ENCODE measurements around the gene AP5Z1. TPM values are rescaled to one million over a fixed set of nuclear protein-coding genes. Genes with fewer than 3 reads are reported as not detected.

The AP5Z1 gene
- total RNA-seq, 1 experiment from 2014 or later: 70.7 TPM

- no TSS peak for BruUV-seq (replicated peaks)
- no peaks in the 10 kb centered on the region for H3K36me3 Mint-ChIP-seq (ENCODE audit: insufficient read depth, unreplicated experiment)
- H3K4me3 Mint-ChIP-seq (ENCODE audit: low read depth, unreplicated experiment): no peak overlapping the region
- H3K27me3 Mint-ChIP-seq (ENCODE audit: unreplicated experiment): peaks cover 68% of the 10 kb centered on the region
- no peak overlapping the region for H3K27ac Mint-ChIP-seq (ENCODE audit: unreplicated experiment)
- TF ChIP-seq, protein P1, sequence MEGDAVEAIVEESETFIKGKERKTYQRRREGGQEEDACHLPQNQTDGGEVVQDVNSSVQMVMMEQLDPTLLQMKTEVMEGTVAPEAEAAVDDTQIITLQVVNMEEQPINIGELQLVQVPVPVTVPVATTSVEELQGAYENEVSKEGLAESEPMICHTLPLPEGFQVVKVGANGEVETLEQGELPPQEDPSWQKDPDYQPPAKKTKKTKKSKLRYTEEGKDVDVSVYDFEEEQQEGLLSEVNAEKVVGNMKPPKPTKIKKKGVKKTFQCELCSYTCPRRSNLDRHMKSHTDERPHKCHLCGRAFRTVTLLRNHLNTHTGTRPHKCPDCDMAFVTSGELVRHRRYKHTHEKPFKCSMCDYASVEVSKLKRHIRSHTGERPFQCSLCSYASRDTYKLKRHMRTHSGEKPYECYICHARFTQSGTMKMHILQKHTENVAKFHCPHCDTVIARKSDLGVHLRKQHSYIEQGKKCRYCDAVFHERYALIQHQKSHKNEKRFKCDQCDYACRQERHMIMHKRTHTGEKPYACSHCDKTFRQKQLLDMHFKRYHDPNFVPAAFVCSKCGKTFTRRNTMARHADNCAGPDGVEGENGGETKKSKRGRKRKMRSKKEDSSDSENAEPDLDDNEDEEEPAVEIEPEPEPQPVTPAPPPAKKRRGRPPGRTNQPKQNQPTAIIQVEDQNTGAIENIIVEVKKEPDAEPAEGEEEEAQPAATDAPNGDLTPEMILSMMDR (IDR thresholded peaks at IDR 0.05; ENCODE audit: unreplicated experiment): no peak
- intact Hi-C loops (cut with micrococcal nuclease; ENCODE audit: unreplicated experiment): no loop called here
- CTCF ChIA-PET: interaction anchor here (0.5 to 1.2 kb wide), 2 partner anchors 12 to 304 kb away, joined by 3 to 4 read pairs; no protein-coding TSS in a partner anchor
- DNase-seq: no peak
- H3K9me3 Mint-ChIP-seq (ENCODE audit: low read depth, unreplicated experiment): peaks cover 5% of the 10 kb centered on the region
- H3K4me1 Mint-ChIP-seq (ENCODE audit: low read depth, unreplicated experiment): no peaks in the 10 kb centered on the region
Observed at GRCh38 chr7:4817178-4817901, 41.9 kb downstream of the AP5Z1 start.

GRCh38 chr7:4818000-4818794, 42.8 kb downstream of the AP5Z1 start:
- Mint-ChIP-seq H3K27me3 (ENCODE audit: unreplicated experiment) (peaks cover 68% of the 10 kb centered on the region), H3K27ac (ENCODE audit: unreplicated experiment) (no peak overlapping the region), H3K9me3 (ENCODE audit: low read depth, unreplicated experiment) (no peaks in the 10 kb centered on the region), H3K4me1 (ENCODE audit: low read depth, unreplicated experiment) (no peaks in the 10 kb centered on the region), H3K36me3 (ENCODE audit: insufficient read depth, unreplicated experiment) (no peaks in the 10 kb centered on the region), H3K4me3 (ENCODE audit: low read depth, unreplicated experiment) (no peak overlapping the region)
- intact Hi-C loops (cut with micrococcal nuclease; ENCODE audit: unreplicated experiment): no loop called here
- TF ChIP-seq, protein P1 (IDR thresholded peaks at IDR 0.05; ENCODE audit: unreplicated experiment): no peak
- CTCF ChIA-PET: interaction anchor here (0.5 kb wide), 2 partner anchors 304 to 337 kb away, joined by 3 read pairs; no protein-coding TSS in a partner anchor
- no TSS peak for BruUV-seq (replicated peaks)
- DNase-seq: no peak

- intact Hi-C loops (cut with micrococcal nuclease; ENCODE audit: unreplicated experiment): no loop called here
- CTCF ChIA-PET: no interaction called here
- Mint-ChIP-seq H3K36me3 (ENCODE audit: insufficient read depth, unreplicated experiment) (no peaks in the 10 kb centered on the region), H3K27me3 (ENCODE audit: unreplicated experiment) (peaks cover 67% of the 10 kb centered on the region), H3K27ac (ENCODE audit: unreplicated experiment) (no peak overlapping the region), H3K4me1 (ENCODE audit: low read depth, unreplicated experiment) (no peaks in the 10 kb centered on the region), H3K9me3 (ENCODE audit: low read depth, unreplicated experiment) (no peaks in the 10 kb centered on the region), H3K4me3 (ENCODE audit: low read depth, unreplicated experiment) (no peak overlapping the region)
- TF ChIP-seq, protein P1 (IDR thresholded peaks at IDR 0.05; ENCODE audit: unreplicated experiment): no peak
- DNase-seq: no peak
- no TSS peak for BruUV-seq (replicated peaks)
Observed at GRCh38 chr7:4819560-4820404, 44.4 kb downstream of the AP5Z1 start.

DNA sequence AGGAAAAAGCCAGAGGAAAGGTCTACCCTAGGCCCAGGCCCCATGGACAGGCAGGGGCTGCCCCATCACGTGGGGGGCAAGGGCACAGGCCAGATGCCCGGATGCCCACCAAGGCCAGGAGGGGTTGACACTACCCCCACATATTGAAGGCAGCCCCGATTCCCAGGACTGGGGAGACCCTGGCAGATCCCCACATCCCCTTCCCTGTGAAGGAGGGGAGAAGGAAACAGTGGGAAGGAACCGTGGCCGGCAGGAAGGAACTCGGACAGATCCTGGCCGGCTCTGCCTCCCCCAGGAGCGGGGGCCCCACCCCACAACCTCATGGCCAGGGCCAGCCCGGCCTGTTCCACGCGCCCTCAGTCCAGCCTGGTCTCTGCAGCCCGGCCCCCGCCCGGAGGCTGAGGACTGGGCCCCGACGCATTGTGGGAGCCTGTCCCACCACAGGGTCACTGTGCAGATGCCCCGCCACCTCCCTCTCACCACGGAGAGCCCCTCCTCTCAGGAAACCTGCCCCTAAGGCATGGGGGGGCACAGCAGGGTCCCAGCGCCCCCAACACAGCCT, 45.1 kb downstream of the AP5Z1 start:
- H3K27me3 Mint-ChIP-seq (ENCODE audit: unreplicated experiment): peaks cover 70% of the 10 kb centered on the region
- no peak overlapping the region for H3K4me3 Mint-ChIP-seq (ENCODE audit: low read depth, unreplicated experiment)
- DNase-seq: no peak
- H3K9me3 Mint-ChIP-seq (ENCODE audit: low read depth, unreplicated experiment): no peaks in the 10 kb centered on the region
- CTCF ChIA-PET: no interaction called here
- no peak overlapping the region for H3K27ac Mint-ChIP-seq (ENCODE audit: unreplicated experiment)
- no TSS peak for BruUV-seq (replicated peaks)
- H3K36me3 Mint-ChIP-seq (ENCODE audit: insufficient read depth, unreplicated experiment): no peaks in the 10 kb centered on the region
- TF ChIP-seq, protein P1 (IDR thresholded peaks at IDR 0.05; ENCODE audit: unreplicated experiment): no peak
- intact Hi-C loops (cut with micrococcal nuclease; ENCODE audit: unreplicated experiment): no loop called here
- no peaks in the 10 kb centered on the region for H3K4me1 Mint-ChIP-seq (ENCODE audit: low read depth, unreplicated experiment)
